DMS79 treated with DMSO at 0.1 percent for 48 hours (cell line): Measurements from ENCODE around the gene CDON.
"Not testable (repeated sequence)": the region's sequence is repeated elsewhere in the genome, so short reads cannot be mapped to it uniquely, and the experiment has no call there.

ENCODE experiments used
- DNase-seq: peaks from one replicate; lab custom pipeline; 2025; lab: John Stamatoyannopoulos, UW

CDON gene

DNA sequence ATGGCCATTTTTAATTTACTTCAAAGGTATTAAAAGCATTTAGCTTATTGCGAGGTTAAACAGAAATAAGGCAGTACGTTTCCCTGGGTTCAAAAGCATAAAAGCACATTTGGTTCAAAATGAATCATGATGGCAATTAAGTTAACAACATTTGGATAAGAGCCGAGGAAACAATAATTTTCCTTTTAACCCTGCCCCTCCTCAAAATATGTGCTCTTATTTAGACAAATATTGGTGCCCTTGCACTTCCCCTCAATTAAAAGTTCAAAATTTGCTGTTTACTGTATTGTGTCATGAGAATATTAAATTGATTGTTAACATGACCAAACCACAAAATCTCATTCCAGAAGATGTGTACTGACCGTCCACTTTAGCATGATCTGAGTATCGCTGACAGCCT is 68.2 kb downstream of the CDON start:
- DNase-seq, result no peak

GRCh38 chr11:125992893-125993292 is 69.8 kb downstream of the CDON start:
- DNase-seq, result no peak

- peak; percentile 100 for DNase-seq
These were observed 72.4 kb downstream of the CDON start for GRCh38 chr11:125990244-125990643.

GRCh38 chr11:125987066-125987641 is 75.5 kb downstream of the CDON start:
- no peak for DNase-seq

DNA sequence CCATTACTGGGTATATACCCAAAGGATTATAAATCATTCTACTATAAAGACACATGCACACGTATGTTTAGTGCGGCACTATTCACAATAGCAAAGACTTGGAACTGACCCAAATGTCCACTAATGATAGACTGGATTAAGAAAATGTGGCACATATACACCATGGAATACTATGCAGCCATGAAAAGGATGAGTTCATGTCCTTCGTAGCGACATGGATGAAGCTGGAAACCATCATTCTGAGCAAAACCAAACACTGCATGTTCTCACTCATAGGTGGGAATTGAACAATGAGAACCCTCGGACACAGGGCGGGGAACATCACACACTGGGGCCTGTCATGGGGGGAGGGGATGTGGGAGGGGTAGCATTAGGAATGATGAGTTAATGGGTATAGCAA is 76.7 kb downstream of the CDON start:
- not testable (repeated sequence) for DNase-seq

DNA sequence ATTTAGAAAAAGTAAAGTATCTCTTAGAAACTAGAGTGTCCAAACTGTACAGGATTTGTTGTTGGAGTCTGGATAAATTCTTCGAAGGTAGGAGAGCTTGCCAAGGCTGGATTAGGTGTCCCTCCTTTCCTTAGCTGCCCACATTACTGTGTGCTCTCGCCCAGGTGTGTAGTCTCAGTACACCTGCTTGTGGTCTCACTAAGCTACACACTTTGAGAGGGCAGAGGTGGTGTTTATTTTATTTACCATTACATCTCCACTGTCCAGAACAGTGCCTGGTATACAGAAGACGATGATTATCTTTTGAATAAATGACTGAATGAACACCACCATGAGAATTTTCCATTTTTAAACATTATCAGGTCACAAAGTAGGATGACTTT is 80.3 kb downstream of the CDON start:
- DNase-seq, result no peak

DNA sequence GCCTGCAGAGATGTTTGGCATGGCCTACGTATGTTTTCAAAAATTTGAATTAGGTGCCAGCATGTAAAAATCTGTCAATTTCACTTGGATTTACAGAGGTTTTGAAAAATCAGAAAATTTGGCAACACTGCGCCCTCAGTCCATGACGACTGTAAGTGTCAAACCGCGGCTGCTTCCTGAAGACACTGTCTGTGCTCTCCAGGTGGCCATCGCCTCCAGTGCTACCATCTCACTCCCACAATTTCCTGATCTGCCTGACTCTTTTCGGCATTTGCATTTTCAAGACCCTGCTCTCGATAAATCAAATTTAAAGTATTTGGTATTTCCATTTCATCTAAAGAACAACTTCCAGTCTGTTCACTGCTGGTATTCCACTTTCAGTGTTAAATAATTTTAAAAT is 82.2 kb downstream of the CDON start:
- DNase-seq, result no peak

GRCh38 chr11:125979511-125979910 is 83.2 kb downstream of the CDON start:
- DNase-seq, result no peak

GRCh38 chr11:125978778-125979407 is 83.8 kb downstream of the CDON start:
- DNase-seq, result no peak

DNA sequence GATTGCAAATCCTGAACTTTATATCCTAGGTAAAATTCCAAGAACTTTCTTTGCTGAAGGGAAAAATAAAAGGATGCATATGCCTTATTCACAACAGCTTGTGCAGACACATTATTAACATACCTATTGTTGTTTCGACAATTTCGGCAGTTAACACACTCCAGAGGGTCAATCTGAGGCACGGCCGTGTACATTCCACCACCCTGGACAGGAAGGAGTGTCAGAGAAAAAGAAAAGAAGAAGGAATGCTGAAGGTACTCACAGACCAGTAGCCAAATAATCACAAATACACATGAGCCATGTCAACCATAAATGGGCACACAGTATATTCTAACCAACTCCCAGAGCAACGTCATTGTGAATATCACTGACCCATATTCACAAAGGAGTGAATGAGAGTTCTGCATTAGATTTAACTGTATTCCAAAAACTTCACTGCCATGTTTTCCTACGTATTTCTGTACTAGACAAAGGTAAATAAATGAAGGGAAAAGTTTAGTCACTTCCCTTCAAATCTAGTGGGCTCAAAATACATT is 84.4 kb downstream of the CDON start:
- no peak for DNase-seq

GRCh38 chr11:125977333-125977732 is 85.3 kb downstream of the CDON start:
- DNase-seq, result no peak

- no peak for DNase-seq
These were observed 86.5 kb downstream of the CDON start for GRCh38 chr11:125976156-125976555.

DNA sequence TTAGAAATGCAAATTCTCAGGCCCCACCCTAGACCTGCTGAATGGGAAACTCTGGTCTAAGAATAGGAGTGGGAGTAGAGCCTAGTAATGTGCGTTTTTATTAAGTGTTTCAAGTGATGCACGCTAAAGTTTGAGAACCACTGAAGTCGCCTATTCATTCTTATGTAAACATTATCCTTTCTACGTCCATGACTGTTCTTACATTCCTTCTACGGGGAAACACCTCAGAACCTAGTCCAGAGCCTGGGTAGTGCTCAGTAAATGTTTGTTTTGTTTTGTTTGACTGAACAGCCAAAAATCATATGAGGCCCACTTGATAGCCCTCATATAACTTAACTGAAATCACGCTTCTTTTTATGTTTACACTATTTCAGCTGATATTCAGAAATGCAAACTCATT is 87.0 kb downstream of the CDON start:
- DNase-seq, result peak; percentile 54

DNA sequence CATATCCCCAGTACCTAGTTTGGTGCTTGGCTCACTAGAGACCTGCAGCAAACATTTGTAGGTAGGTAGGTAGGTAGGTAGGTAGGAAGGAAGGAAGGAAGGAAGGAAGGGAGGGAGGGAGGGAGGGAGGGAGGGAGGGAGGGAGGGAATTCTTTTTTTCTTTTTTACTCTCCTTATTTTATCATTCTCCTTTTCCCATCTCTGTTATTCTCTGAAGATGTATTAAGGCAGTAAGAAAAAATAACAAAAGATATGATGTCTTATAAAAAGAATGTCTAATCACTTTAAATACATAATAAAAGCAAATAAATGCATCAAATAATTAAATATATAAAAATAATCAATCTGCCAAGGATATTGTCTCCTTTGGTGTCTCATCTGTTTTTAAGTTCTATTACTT is 88.4 kb downstream of the CDON start:
- no peak for DNase-seq

- DNase-seq, result no peak
These were observed 91.0 kb downstream of the CDON start for GRCh38 chr11:125971618-125972017.

DNA sequence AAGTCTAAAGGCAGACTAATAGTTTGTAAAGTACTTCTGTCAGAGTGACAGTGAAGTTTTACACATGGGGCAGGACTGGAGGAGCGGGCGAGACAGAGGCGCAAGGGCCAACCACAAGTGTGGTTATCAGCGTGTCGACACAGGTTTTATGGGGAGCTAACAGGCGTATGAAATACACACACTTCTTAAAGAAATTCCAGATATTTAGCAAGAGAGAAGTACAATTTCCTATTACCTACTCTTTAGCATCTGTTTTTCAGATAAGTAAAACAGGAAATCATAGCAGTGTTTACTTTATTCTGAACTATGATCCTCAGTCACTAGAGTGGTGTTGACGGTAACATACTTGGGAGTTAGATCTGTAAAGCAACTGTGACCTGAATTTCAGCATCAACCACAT is 94.3 kb downstream of the CDON start:
- DNase-seq, result peak; percentile 28

GRCh38 chr11:125967515-125967914 is 95.2 kb downstream of the CDON start:
- no peak for DNase-seq

DNA sequence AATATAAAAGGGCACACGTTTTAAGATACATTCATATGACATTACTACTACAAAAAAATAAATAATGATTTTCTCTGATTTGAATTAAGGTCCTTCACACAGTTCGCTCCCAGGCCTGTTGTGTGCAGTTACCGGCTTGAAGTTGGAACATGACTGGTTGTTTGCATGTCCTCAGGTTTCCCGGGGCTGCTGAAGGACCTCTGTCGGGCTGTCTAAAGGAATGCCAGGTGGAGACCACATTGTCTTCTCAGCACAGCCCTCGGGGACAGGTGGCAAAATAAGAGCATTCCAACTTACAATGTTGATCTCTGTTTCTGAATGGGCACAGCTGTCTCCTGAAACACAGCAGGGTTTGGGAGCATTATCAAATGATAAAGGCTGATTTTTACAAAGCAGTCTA is 101.9 kb downstream of the CDON start:
- no peak for DNase-seq

GRCh38 chr11:125959931-125960330 is 102.7 kb downstream of the CDON start:
- DNase-seq, result peak; percentile 32

GRCh38 chr11:125959511-125959910 is 103.2 kb downstream of the CDON start:
- DNase-seq, result no peak

GRCh38 chr11:125958872-125959400 is 103.7 kb downstream of the CDON start:
- DNase-seq, result no peak

- no peak for DNase-seq
These were observed 104.9 kb downstream of the CDON start for GRCh38 chr11:125957618-125958332.
